ENCODE results near the gene PAIP1. TPM values are rescaled to one million over a fixed set of nuclear protein-coding genes. Genes with fewer than 3 reads are reported as not detected.
"Not testable (repeated sequence)": the region's sequence is repeated elsewhere in the genome, so short reads cannot be mapped to it uniquely, and the experiment has no call there.

The PAIP1 gene
- total RNA-seq, 1 donor from 2014 or later, result 67.0 TPM

DNA sequence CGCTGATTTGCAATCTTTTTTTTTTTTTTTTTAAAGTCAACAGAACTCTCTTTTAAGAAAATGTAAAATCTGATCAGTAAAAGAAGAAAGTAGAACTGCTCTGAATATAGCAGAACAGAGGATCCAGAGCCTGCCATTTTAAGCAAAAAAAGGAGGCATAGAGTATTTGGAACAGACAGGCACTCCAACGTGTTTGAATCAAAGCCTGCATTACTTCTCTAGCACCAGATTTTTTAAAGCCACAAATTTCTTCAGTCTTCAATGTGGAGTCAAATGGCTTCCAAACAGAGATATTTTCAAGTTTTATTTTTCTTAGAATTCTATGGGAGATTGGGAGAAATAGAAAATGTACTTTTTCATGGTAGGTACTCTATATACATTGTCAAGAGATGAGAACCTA lies 5.1 kb downstream of the PAIP1 start:
- Histone ChIP-seq H3K4me1 (peaks cover 57% of the 10 kb centered on the region), H3K4me3 (no peak overlapping the region), H3K36me3 (peaks cover 0 to 40% of the 10 kb centered on the region in 2 donors), H3K27me3 (no peaks in the 10 kb centered on the region), H3K27ac (no peak overlapping the region), H3K9me3 (no peaks in the 10 kb centered on the region)
- TF ChIP-seq POLR2AphosphoS5 (IDR thresholded peaks at IDR 0.05; ENCODE audit: insufficient read depth in 1 of 2, low read depth in 1 of 2), result no peak
- no peak for TF ChIP-seq POLR2A (IDR thresholded peaks at IDR 0.05)
- intact Hi-C loops (cut with DNase I), result no loop called here
- no peak for DNase-seq (ENCODE audit: extremely low spot score in 2 of 2)

DNA sequence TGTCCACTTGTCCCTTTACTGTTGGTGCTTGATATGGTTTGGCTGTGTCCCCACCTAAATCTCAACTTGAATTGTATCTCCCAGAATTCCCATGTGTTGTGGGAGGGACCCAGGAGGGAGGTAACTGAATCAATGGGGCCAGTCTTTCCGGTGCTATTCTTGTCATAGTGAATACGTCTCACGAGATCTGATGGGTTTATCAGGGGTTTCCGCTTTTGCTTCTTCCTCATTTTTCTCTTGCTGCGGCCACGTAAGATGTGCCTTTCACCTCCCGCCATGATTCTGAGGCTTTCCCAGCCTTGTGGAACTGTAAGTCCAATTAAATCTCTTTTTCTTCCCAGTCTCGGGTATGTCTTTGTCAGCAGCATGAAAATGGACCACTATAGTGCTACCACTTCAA lies 7.6 kb downstream of the PAIP1 start:
- H3K27me3 ChIP-seq; intact Hi-C loops (cut with DNase I); H3K4me3 ChIP-seq; H3K27ac ChIP-seq; DNase-seq (ENCODE audit: extremely low spot score in 2 of 2); H3K9me3 ChIP-seq: not testable (repeated sequence)
- H3K36me3 ChIP-seq, result peaks cover 0 to 60% of the 10 kb centered on the region in 2 donors
- peaks cover 38% of the 10 kb centered on the region for H3K4me1 ChIP-seq

DNA sequence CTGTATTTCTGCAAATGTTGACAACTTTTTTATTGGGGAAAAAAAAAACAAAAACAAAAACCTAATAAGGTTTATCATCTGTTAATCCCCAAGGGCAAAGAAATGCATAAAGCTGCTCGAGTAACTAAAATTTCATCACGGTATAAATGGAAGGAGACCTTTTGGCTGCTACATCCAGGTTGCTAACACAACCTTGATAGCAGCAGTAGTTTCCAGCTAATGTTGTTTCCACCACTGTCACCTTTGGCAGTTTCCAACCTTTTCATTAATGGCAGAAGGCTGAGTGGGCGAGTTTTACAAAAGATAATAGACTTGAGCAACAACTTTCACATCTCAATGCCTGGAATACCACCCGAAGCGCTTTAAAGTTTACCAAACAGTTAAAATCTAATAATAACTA lies 8.5 kb downstream of the PAIP1 start:
- Histone ChIP-seq H3K27ac (no peak overlapping the region), H3K27me3 (no peaks in the 10 kb centered on the region), H3K36me3 (peaks cover 0 to 59% of the 10 kb centered on the region in 2 donors), H3K9me3 (no peaks in the 10 kb centered on the region), H3K4me1 (peaks cover 29% of the 10 kb centered on the region), H3K4me3 (no peak overlapping the region)
- no peak for TF ChIP-seq POLR2A (IDR thresholded peaks at IDR 0.05)
- TF ChIP-seq POLR2AphosphoS5 (IDR thresholded peaks at IDR 0.05; ENCODE audit: insufficient read depth in 1 of 2, low read depth in 1 of 2), result no peak
- intact Hi-C loops (cut with DNase I), result no loop called here
- DNase-seq (ENCODE audit: extremely low spot score in 2 of 2), result no peak

DNA sequence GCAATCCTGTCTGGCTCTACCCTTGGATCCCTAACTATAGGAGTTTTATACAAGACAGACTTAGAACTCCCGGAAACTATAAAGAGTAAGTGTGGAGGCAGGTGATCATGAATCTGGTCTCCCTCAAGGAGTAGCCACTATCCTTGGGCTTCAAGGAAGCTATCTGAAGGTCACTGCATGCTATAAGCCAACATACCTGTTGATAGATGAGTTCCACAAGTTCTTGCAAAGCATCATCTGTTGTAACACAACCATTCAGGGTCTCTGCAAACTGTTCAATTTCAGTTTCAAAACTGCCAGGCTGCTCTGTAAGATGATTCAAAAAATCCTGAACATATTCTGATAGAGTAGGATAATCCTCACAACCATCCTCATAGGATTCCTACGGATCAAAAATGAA lies 9.3 kb downstream of the PAIP1 start:
- Histone ChIP-seq H3K36me3 (peaks cover 0 to 57% of the 10 kb centered on the region in 2 donors), H3K4me1 (peaks cover 21% of the 10 kb centered on the region), H3K27ac (no peak overlapping the region), H3K4me3 (no peak overlapping the region), H3K9me3 (no peaks in the 10 kb centered on the region), H3K27me3 (no peaks in the 10 kb centered on the region)
- TF ChIP-seq POLR2AphosphoS5 (IDR thresholded peaks at IDR 0.05; ENCODE audit: insufficient read depth in 1 of 2, low read depth in 1 of 2), result no peak
- no peak for TF ChIP-seq POLR2A (IDR thresholded peaks at IDR 0.05)
- TF ChIP-seq, protein P1, sequence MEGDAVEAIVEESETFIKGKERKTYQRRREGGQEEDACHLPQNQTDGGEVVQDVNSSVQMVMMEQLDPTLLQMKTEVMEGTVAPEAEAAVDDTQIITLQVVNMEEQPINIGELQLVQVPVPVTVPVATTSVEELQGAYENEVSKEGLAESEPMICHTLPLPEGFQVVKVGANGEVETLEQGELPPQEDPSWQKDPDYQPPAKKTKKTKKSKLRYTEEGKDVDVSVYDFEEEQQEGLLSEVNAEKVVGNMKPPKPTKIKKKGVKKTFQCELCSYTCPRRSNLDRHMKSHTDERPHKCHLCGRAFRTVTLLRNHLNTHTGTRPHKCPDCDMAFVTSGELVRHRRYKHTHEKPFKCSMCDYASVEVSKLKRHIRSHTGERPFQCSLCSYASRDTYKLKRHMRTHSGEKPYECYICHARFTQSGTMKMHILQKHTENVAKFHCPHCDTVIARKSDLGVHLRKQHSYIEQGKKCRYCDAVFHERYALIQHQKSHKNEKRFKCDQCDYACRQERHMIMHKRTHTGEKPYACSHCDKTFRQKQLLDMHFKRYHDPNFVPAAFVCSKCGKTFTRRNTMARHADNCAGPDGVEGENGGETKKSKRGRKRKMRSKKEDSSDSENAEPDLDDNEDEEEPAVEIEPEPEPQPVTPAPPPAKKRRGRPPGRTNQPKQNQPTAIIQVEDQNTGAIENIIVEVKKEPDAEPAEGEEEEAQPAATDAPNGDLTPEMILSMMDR (IDR thresholded peaks at IDR 0.05), result no peak
- DNase-seq (ENCODE audit: extremely low spot score in 2 of 2), result no peak
- intact Hi-C loops (cut with DNase I), result no loop called here

DNA sequence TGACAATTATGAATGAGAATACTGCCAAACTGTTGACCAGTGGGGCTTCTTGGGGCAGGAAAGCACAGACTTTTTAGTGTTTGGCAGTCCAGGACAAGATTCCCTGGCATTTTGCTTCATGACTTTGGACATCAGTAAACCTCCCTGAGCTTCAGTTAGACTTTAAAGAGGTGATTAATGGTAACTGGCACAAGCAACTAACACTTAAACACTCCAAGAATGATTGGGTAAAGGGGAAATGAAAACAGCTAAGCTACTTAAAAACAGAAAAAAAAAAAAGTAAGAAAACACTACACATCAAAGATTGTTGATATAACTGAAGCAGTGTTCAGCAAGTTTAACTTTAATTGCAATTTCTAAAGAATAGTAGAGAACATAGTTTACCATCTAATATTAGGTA lies 13.4 kb downstream of the PAIP1 start:
- H3K27ac ChIP-seq, result no peak overlapping the region
- intact Hi-C loops (cut with DNase I), result no loop called here
- no peaks in the 10 kb centered on the region for H3K4me1 ChIP-seq
- H3K9me3 ChIP-seq, result no peaks in the 10 kb centered on the region
- TF ChIP-seq, protein P1 (IDR thresholded peaks at IDR 0.05), result no peak
- peaks cover 0 to 52% of the 10 kb centered on the region in 2 donors for H3K36me3 ChIP-seq
- no peak for DNase-seq (ENCODE audit: extremely low spot score in 2 of 2)
- no peaks in the 10 kb centered on the region for H3K27me3 ChIP-seq
- H3K4me3 ChIP-seq, result no peak overlapping the region

DNA sequence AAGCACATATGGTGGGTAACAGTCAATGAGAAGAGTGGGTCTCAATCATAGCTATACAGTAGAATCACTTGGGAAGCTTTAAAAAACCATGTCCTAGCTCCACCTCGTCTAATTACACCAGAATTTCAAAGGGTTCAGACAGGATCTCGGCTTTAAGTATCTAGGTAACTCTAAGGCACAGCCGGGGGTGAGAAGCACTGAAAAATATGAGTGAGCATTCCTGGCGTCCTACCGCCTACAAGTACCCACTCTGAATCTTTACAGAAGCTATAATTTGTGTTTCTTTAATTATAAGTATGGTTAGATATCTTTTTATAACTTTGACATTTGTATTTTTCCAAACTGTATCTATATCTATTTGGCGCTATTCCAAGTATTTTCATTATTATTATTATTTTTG lies 16.1 kb downstream of the PAIP1 start:
- no peak for DNase-seq (ENCODE audit: extremely low spot score in 2 of 2)
- no peaks in the 10 kb centered on the region for H3K9me3 ChIP-seq
- peaks cover 0 to 65% of the 10 kb centered on the region in 2 donors for H3K36me3 ChIP-seq
- H3K4me3 ChIP-seq, result no peak overlapping the region
- intact Hi-C loops (cut with DNase I), result no loop called here
- H3K27me3 ChIP-seq, result no peaks in the 10 kb centered on the region
- TF ChIP-seq, protein P1 (IDR thresholded peaks at IDR 0.05), result no peak
- TF ChIP-seq POLR2AphosphoS5 (IDR thresholded peaks at IDR 0.05; ENCODE audit: insufficient read depth in 1 of 2, low read depth in 1 of 2), result no peak
- no peak for TF ChIP-seq POLR2A (IDR thresholded peaks at IDR 0.05)
- no peak overlapping the region for H3K27ac ChIP-seq
- no peaks in the 10 kb centered on the region for H3K4me1 ChIP-seq

DNA sequence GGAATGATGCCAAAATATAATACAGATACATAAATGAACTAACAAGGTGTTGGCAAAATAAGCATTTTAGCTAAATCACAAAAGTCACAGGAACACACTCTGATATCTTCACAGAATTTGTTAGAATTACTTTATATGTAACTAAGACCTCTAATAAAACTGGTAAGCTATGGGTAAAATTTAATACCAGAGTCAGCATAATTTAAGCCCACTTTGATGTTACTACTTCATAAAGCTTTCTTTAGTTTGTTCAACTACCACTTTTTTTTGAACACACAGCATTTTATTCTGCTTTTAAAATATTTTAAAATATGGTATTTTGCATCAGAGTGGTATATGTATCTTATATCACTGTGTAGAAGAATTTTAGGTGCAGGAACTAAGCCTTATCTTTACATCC lies 19.9 kb downstream of the PAIP1 start:
- no peaks in the 10 kb centered on the region for H3K27me3 ChIP-seq
- no peaks in the 10 kb centered on the region for H3K9me3 ChIP-seq
- H3K27ac ChIP-seq, result no peak overlapping the region
- H3K4me3 ChIP-seq, result no peak overlapping the region
- DNase-seq (ENCODE audit: extremely low spot score in 2 of 2), result no peak
- peaks cover 0 to 73% of the 10 kb centered on the region in 2 donors for H3K36me3 ChIP-seq
- intact Hi-C loops (cut with DNase I), result no loop called here
- H3K4me1 ChIP-seq, result no peaks in the 10 kb centered on the region
- TF ChIP-seq, protein P1 (IDR thresholded peaks at IDR 0.05), result no peak
- no peak for TF ChIP-seq POLR2A (IDR thresholded peaks at IDR 0.05)
- TF ChIP-seq POLR2AphosphoS5 (IDR thresholded peaks at IDR 0.05; ENCODE audit: insufficient read depth in 1 of 2, low read depth in 1 of 2), result no peak
